Mononuclear cell (primary cell): ENCODE measurements around the gene HOATZ. TPM values are rescaled to one million over a fixed set of nuclear protein-coding genes. Genes with fewer than 3 reads are reported as not detected.

Experiments used
- H3K27me3 ChIP-seq: 2 replicates; pipeline ENCODE4 v1.6.0; 2011; ENCODE audit warnings: low read length, control low read depth; ENCODE audit not compliant: insufficient read depth
- H3K4me1 ChIP-seq: 2 replicates; pipeline ENCODE4 v1.5.1; 2011; ENCODE audit warnings: mild to moderate bottlenecking, low read length, control low read depth; ENCODE audit not compliant: insufficient read depth
- H3K4me3 ChIP-seq: 2 replicates; pipeline ENCODE4 v1.5.1; 2011; ENCODE audit warnings: mild to moderate bottlenecking, low read length, moderate library complexity
- H3K9me3 ChIP-seq: 2 replicates; pipeline ENCODE4 v1.5.1; 2011; ENCODE audit warnings: low read depth, mild to moderate bottlenecking, control low read depth, low read length
- total RNA-seq: library from RNA; depleted of rRNA; stranded (reverse); fragments of >200 nt; gene quantifications from one replicate; pipeline ENCODE4 v1.2.3, GENCODE V29; 2012

HOATZ gene
- total RNA-seq, 1 donor = not detected

- Histone ChIP-seq H3K27me3 (no peaks in the 10 kb centered on the region), H3K4me1 (no peaks in the 10 kb centered on the region), H3K9me3 (no peaks in the 10 kb centered on the region), H3K4me3 (no peak overlapping the region)
These were observed 35.7 kb downstream of the HOATZ start for GRCh38 chr11:111550258-111550657.

DNA sequence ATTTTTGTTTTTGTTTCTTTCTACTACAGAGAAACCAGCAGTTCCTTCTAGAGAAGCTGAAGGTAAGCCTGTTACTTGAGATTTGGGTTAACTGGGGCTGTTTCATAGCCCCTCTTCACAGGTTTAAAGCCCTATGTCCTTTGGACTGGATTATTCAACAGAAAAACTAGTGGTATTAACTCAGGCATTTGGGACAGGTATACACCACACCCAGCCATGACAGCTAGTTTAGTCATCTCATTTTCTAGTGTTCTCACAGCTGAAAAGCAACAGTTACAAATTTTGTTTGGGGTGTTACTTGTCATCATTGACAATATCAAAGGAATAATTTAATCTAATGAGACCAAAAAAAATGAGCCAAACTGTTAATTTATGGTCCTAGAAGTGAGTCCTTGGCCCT, 40.0 kb downstream of the HOATZ start:
- Histone ChIP-seq H3K4me1 (no peaks in the 10 kb centered on the region), H3K27me3 (no peaks in the 10 kb centered on the region), H3K9me3 (no peaks in the 10 kb centered on the region), H3K4me3 (no peak overlapping the region)

DNA sequence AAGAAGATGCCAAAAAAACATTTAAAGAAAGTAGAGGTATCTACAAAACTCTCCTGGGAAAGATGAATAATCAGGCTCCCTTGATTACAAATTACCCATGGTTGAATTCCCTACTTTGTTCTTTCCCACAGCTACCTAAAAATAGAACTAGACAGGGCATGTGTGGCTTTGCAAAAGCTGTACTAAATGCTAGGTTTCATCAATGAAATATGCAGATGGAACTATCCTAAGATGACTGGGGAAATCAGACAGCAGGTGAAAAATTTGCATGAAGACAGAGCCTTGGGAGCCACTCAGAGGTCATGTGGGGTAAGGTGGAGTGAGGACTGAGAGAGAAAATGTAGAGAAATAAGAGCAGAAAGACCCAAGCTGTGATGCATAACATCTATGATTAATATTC, 40.7 kb downstream of the HOATZ start:
- Histone ChIP-seq H3K27me3 (no peaks in the 10 kb centered on the region), H3K4me3 (no peak overlapping the region), H3K4me1 (no peaks in the 10 kb centered on the region), H3K9me3 (no peaks in the 10 kb centered on the region)

DNA sequence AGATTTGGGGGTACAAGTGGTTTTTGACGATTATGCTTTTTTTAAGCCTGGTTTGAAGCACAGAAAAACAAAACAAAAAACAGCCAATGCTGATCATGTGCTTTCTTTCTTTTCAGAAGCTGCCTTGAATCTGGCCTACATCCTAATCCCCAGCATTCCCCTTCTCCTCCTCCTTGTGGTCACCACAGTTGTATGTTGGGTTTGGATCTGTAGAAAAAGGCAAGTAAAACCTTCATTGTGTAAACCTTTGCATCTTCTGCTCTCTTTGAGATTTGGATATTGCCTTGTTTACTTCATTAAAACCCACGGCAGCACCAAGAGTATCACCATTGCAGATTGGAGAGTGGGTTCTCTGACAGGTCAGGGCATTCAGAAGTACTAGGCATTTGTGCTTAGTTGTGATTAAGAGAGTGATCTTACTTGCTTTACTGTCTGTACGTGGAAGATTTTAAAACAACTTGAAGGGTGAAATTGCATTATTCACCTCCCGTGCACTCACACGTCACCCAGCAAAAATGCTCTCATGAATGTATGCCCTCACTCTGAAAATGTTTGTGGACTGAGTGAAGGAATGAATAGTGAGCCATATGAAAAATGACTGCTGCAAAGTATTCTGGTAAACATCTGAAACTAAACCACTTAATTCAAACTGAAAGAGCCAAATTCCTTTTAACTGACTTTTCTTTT, 43.0 kb downstream of the HOATZ start:
- Histone ChIP-seq H3K9me3 (no peaks in the 10 kb centered on the region), H3K27me3 (no peaks in the 10 kb centered on the region), H3K4me1 (no peaks in the 10 kb centered on the region), H3K4me3 (no peak overlapping the region)

- no peaks in the 10 kb centered on the region for H3K4me1 ChIP-seq
- no peak overlapping the region for H3K4me3 ChIP-seq
- no peaks in the 10 kb centered on the region for H3K27me3 ChIP-seq
These were observed 45.4 kb downstream of the HOATZ start for GRCh38 chr11:111559800-111560464.

GRCh38 chr11:111560800-111561199, 46.2 kb downstream of the HOATZ start:
- H3K4me3 ChIP-seq = no peak overlapping the region
- no peaks in the 10 kb centered on the region for H3K27me3 ChIP-seq
- no peaks in the 10 kb centered on the region for H3K4me1 ChIP-seq
- no peaks in the 10 kb centered on the region for H3K9me3 ChIP-seq

More at GRCh38 chr11:111559800-111560464, 45.4 kb downstream of the HOATZ start:
- no peaks in the 10 kb centered on the region for H3K9me3 ChIP-seq

GRCh38 chr11:111561306-111561705, 46.7 kb downstream of the HOATZ start:
- Histone ChIP-seq H3K4me3 (no peak overlapping the region), H3K4me1 (no peaks in the 10 kb centered on the region), H3K27me3 (no peaks in the 10 kb centered on the region), H3K9me3 (no peaks in the 10 kb centered on the region)

GRCh38 chr11:111561791-111562325, 47.3 kb downstream of the HOATZ start:
- no peaks in the 10 kb centered on the region for H3K27me3 ChIP-seq
- H3K9me3 ChIP-seq = no peaks in the 10 kb centered on the region
- no peak overlapping the region for H3K4me3 ChIP-seq
- H3K4me1 ChIP-seq = no peaks in the 10 kb centered on the region

- Histone ChIP-seq H3K4me3 (no peak overlapping the region), H3K4me1 (no peaks in the 10 kb centered on the region), H3K27me3 (no peaks in the 10 kb centered on the region), H3K9me3 (no peaks in the 10 kb centered on the region)
These were observed 48.3 kb downstream of the HOATZ start for GRCh38 chr11:111562692-111563389.

DNA sequence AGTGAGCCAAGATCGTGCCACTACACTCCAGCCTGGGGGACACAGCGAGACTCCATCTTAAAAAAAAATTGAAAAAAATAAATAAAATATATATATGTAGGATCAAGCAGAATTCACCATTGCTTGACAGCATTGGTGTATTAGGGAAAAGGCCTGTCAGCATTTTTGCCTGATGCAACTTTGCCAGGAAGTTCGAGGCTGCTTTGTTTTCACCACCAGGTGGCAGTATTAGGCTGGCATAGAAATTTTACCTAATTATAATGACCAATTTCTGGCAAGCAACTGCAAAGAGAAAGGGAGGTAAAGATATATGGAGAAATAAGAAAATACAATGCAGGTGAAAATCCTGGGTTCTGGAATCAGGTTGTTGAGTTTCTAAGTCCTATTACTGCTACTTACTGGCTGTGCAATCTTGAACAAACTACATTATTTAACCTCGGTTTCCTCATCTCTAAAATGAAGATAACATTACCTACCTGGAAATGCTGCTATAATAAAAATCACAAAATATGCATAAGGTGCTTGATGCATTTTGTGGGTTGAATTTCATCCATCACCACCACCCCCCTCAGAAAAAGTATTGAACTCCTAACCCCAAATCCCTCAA, 50.6 kb downstream of the HOATZ start:
- no peaks in the 10 kb centered on the region for H3K4me1 ChIP-seq
- no peak overlapping the region for H3K4me3 ChIP-seq
- no peaks in the 10 kb centered on the region for H3K27me3 ChIP-seq
- no peaks in the 10 kb centered on the region for H3K9me3 ChIP-seq

DNA sequence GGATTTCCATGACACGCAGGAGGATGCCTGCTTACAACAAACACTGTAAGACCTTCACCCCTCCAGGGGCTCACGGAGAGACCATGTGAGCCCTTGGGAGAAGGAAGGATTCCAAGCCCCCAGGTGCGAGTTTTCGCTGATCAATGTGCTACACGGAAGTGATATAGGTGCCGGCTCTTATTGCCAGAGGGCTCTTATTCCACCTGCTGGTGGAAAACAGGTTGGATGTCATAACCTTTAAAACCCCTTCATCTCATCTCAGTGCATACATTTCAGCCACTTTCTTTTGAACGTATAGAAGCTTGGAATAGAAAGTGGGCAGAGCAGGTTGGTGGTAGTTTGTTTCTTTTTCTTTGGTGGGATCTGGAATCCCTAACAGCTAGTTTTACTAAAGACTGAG, 51.7 kb downstream of the HOATZ start:
- Histone ChIP-seq H3K4me3 (no peak overlapping the region), H3K9me3 (no peaks in the 10 kb centered on the region), H3K27me3 (no peaks in the 10 kb centered on the region), H3K4me1 (no peaks in the 10 kb centered on the region)

- no peaks in the 10 kb centered on the region for H3K4me1 ChIP-seq
- H3K9me3 ChIP-seq = no peaks in the 10 kb centered on the region
- no peaks in the 10 kb centered on the region for H3K27me3 ChIP-seq
- H3K4me3 ChIP-seq = no peak overlapping the region
These were observed 54.9 kb downstream of the HOATZ start for GRCh38 chr11:111569476-111569875.

GRCh38 chr11:111570796-111571195, 56.2 kb downstream of the HOATZ start:
- Histone ChIP-seq H3K27me3 (no peaks in the 10 kb centered on the region), H3K4me3 (no peak overlapping the region), H3K9me3 (no peaks in the 10 kb centered on the region), H3K4me1 (no peaks in the 10 kb centered on the region)

DNA sequence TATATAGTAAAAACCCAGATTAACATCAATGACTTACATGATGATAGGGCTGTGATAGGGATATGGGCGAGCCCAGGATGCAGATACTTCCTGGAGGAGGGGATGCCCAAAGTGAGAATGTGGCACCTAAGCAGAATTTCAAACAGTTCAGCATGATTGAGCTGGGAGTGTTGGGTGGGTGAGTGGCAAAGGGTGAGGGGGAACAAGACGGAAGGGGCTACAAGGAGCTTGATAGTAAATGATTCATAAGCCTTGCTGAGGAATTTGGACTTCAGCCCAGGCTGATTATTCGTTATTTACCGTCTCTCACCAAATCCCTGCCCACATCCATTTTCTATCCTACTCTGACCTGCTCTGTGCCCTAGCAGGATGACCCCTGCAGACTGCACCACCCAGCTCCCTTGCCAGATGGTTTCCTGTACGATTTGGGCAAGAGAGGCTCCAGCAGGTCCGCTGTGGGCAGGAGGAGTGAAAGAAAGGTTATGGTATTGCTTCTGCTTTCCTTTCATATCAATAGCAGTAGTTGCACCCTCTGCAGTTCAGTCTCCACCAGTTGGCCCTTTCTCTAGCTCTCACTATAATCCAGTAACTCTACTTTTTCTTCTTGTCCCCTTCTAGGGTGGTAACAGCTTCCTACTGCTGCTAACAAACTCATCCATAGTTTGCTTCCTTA, 57.4 kb downstream of the HOATZ start:
- Histone ChIP-seq H3K9me3 (no peaks in the 10 kb centered on the region), H3K4me1 (no peaks in the 10 kb centered on the region), H3K27me3 (no peaks in the 10 kb centered on the region), H3K4me3 (no peak overlapping the region)
